T-helper 2 cell treated with Interferon-gamma antibody and Interleukin-4, amounts not matched to agents 100 ng/mL and 5 ng/mL, for 36 hours (primary cell): ENCODE measurements around the gene GHR. TPM values are rescaled to one million over a fixed set of nuclear protein-coding genes. Genes with fewer than 3 reads are reported as not detected.

Experiments used
- intact Hi-C: fragments of 100-400 bp; cut with micrococcal nuclease; formaldehyde crosslinking; loops from one replicate; pipeline ENCODE4 v1.15.1; 2023
- total RNA-seq: library from RNA; stranded (reverse); gene quantifications from 2 replicates; pipeline ENCODE4 v1.2.3, GENCODE V29; 2022

The GHR gene
- total RNA-seq, 1 donor from 2014 or later = not detected

DNA sequence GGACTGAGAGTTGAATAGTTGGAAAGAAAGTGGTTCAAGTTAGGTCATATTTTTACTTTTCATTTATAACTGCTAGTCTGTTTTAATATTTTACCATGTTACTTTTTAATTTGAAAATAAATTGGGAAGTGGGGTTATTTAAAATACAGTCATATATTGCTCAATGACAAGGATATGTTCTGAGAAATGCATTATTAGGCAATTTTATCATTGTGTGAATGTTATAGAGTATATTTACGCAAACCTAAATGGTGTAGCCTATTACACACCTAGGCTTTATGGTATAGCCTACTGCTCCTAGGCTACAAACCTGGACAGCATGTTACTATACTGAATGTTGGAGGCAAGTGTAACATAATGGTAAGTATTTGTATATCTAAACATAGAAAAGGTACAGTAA lies 338.6 kb downstream of the GHR start:
- intact Hi-C loops = loop anchor here (10.0 kb wide), 2 partner anchors 107 to 757 kb away; no protein-coding TSS in a partner anchor

DNA sequence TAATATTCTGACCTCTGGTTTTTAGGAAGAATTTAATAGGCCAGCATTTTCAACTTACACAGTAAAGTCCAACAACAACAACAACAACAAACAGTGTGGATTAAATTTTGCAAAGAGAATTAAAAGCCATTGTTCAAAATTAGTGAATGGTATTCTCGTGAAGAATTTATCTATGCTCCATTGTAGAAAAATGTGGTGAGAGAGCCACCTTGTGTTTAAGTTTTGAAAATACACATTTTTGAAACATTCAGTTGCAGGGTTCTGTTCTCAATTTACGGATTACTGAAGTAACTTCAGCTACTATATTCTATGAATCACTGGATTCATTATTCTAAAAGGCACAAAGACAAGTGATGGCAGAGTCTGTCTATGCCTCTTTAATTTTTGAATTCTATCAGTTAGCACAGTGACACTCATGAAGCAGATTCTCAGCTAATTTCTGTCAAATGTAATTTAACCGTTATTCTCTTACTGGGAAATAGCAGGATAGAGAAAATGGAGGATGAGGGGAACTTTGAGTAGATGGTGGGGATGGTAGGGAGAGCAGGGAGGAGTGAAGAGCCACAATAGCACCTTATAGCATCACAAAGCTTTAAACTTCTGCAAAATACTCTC lies 344.4 kb downstream of the GHR start:
- intact Hi-C loops = loop anchor here (1.0 to 10.0 kb wide), 6 partner anchors 113 to 910 kb away; partner anchors contain the start of gene GHR

DNA sequence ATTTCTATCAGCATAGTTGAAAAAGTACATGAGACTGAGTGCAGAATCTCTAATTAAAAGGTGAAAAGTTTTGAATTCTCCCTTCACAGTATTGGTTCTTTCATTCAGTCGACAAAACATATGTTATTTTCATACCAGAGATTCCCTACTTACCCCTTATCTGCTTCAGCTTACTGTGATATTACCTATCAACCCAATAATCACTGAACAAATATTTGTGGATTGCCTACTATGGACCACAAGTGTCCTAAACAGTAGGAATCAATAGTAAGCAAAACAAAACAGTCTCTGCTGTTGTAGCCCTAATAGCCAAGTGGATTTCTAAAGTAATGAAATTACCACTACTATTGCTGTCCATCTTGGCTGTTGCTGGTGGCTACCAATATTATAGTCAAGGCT lies 344.9 kb downstream of the GHR start:
- intact Hi-C loops = loop anchor here (5.0 to 10.0 kb wide), 4 partner anchors 113 to 911 kb away; partner anchors contain the start of gene GHR

DNA sequence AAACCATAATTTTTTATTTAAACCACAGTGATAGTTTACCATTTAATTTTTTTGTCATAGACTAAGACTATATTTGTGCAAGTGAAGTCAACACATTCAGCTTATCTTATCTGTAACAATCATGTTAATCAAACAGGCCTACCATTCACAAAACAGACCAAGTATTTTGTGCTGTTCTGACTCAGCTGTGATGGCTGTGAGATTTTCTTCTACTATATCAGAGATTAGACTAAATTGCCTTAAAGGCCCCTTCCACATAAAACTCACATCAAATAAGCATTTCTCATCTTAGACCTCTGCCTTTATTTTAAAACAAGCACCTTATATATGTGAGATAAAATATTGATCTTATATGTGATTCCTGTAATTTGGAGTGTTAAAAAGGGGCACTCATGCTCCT lies 346.8 kb downstream of the GHR start:
- intact Hi-C loops = loop anchor here (10.0 kb wide), 1 partner anchor 115 kb away; no protein-coding TSS in a partner anchor
